GM19397 (cell line): Measurements from ENCODE around the gene RNF151.
"Not testable (repeated sequence)": the region's sequence is repeated elsewhere in the genome, so short reads cannot be mapped to it uniquely, and the experiment has no call there.

Source experiments
- ATAC-seq: cut with Tn5 transposase; IDR thresholded peaks from one replicate; pipeline ENCODE4 v1.9.1; 2021; ENCODE audit warnings: mild to moderate bottlenecking, moderate library complexity; ENCODE audit not compliant: unreplicated experiment

RNF151 gene, protein sequence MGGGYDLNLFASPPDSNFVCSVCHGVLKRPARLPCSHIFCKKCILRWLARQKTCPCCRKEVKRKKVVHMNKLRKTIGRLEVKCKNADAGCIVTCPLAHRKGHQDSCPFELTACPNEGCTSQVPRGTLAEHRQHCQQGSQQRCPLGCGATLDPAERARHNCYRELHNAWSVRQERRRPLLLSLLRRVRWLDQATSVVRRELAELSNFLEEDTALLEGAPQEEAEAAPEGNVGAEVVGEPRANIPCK

DNA sequence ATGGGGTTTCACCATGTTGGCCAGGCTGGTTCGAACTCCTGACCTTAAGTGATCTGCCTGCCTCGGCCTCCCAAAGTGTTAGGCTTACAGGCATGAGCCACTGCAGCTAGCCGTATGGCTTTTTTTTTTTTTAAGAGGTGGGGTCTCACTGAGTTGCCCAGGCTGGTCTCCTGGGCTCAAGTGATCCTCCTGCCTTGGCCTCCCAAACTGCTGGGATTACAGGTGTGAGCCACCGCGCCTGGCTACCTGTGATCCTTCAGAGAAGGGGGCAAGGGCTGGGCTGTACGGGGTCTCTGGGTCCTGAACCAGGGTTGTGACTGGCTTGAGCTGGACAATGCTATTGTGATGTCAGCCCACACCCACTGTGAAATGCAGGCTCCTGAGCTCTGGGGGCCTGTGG lies at the start of gene RNF151:
Gene RNF151 (plus strand): TSS at position 397 of the 400 bp plus-strand sequence. CDS start 26 bp downstream, outside the sequence.
- no peak for ATAC-seq

DNA sequence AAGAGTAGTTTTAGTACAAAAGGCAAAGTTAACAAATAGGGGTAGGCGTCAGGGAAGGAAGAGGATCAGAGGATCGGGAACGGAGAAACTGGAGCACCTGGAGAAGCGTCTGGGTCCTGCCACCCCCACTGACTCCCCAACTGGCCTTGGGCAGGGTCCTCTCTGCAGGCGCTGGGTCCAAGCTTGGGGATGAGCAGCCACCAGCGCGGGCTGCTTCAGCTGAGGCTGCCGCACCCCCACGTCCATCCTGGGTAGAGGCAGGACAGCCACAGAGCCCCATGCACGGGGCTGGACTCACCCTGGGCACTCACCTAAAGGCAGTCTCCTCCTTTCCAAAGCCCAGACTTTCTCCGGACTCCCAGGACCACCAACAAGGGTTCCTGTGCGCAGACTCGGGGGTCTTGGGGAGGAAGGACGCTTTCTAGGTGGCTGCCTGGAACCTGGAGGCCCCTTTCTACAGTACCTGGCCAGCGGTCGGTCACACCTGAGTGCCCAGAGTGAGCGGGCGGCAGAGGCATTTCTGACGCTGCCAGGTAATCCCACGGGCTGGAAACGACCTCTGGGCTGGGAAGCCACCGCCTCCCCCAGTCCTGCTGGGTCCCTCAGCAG lies 49.5 kb upstream of the RNF151 start:
- no peak for ATAC-seq

DNA sequence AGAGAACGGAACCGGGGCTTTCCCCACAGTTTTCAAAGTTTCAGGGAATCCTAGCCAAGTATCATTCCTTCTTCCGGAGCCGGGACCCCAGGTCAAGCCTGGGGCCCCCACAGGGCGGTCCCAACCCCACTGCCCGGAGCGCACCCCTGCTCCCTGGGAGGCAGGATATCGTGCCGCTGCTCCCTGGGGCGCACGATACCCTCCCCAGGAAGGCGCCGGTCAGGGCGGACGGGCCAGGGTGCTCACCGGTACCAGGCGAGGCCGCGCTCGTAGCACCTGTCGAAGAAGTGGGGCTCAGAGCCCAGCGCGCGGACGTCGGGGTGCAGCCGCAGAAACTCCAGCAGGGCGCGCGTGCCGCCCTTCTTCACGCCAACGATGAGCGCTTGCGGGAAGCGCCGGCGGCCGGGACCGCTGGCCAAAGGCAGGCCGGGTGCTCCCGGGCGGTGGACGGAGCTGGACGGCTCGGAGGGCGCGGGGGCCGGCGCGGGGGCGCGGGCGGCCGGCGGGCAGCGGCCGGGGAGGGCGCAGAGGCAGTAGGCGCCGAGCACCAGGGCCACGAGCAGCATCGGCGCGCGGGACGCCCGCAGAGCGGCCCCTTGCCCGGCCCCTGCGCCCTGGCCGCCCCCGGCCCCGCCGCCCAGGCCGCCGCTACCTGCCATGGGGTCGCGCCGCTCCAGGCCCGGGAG lies 48.8 kb upstream of the RNF151 start:
- no peak for ATAC-seq

DNA sequence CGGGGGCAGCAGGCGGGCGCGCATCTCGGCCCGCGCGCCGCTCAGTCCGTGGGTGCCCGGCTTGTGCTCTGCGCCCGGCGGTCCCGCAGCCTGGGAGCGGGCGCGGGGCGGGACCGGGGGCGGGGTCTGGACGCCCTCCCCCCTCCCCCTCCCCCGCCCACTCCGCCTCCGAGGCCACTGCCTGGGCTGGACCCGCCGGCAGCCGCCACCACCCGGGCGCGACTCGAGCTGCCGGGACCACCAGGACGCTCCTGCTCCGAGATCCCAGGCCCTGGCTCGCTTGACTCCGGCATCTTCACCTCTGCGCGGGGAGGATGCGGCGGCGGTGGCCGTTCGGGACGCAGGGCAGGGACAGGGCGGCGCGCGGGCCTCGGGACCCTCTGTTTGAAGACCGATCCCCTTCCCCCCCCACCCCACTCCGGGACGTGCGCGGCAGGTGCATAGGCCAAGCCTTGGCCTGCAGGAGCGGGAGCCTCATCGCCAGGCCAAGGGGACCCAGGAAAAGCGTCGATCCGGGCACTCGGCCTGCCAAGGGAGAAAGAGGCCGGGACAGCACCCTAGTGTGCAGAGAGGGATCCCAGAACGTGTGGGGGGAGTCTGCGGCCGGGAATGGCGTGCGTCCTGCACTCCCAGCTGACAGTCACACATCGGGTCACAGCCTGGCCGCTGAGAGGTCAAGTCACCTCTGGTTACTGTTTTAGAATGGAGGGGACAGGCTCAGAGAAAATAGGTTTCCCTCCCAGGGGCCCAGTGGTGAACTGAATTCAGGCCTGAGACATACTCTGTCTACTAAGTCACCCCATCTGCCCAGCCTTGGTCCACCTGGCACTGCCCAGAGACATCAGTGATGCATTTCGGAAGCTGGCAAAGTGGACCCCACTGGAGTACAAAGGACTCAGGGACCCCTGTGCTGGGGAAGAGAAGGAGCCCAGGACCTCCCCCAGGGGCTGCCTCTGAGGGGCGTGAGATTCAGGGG lies 48.0 kb upstream of the RNF151 start, which contains the start of gene HS3ST6:
Gene HS3ST6 (minus strand): TSS at position 65 of the 976 bp plus-strand sequence. CDS start 92 bp downstream, outside the sequence.
- ATAC-seq: no peak

DNA sequence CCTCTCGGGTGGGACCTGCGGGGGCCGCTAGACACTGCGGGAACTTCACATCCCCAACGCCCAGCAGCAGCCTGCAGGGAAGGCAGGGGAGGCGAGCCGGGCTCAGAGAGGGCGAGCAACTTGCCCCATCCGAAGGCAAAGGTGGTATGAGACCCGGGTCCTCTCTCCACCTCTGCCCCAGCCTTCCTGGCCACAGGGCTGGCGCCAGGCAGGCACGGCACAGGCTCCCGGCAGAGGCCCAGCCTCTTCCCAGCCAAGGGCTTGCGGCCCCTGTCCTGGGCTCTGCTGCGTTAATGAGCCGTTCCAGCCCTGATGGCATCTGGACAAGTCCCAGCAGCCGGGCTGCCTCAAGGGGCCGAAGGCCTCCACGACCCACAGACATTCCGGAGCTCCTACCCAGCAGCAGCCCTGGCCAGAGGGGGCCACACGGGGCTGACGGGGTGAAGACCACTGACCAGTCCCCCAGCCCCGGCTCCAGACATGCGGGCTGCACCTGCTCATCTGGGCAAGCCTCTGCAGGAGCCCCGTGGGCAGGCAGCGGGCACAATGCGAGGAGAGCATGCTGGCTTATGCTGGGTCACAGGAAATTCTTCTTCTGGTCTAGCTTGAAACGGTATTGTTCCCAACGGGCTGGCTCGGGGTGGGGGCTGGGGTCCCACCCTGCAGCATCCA lies 47.2 kb upstream of the RNF151 start:
- no peak for ATAC-seq

DNA sequence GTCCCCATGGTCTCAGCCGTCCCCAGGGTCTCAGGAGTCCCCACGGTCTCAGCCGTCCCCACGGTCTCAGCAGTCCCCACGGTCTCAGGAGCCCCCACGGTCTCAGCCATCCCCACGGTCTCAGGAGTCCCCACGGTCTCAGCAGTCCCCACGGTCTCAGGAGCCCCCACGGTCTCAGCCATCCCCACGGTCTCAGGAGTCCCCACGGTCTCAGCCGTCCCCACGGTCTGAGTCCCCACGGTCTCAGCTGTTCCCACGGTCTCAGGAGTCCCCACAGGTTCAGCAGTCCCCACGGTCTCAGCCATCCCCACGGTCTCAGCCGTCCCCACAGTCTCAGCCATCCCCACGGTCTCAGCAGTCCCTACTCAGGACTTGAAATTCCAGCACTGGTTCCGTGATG lies 46.5 kb upstream of the RNF151 start:
- not testable (repeated sequence) for ATAC-seq

DNA sequence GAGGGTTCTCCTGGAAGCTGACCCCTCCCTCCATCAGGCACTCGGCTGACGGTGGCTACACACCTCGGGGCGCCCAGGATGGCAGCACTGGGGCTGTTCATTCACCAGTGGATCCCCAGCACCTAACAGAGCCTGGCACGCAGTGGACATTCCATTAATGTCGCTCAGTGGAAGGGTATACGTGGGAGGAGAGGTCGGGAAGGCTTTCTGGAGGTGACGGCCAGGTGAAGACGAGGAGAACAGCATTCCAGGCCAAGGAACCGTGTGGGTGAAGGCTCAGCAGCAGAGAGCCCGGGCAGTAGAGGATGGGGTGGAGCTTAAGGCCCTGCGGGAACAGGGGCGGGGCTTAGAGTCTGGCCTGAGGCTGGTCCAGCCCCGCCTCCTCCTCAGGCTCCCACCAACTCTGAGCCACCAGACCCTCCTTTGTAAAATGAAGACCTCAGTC lies 45.9 kb upstream of the RNF151 start:
- ATAC-seq: no peak

DNA sequence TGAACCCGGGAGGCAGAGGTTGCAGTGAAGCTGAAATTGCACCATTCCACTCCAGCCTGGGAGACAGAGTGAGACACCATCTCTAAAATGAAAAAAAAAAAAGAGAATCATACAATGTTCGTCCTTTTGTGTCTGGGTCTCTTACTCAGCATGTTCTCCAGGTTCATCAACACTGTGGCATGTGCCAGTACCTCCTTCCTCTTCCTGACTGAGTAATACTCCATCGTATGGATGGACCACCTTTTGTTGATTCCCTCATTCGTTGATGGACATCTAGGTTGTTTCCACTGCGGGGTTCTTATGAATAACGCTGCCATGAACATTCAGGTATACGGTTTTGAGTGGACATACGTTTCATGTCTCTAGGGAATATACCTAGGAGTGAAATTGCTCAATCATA lies 44.3 kb upstream of the RNF151 start:
- ATAC-seq: no peak

DNA sequence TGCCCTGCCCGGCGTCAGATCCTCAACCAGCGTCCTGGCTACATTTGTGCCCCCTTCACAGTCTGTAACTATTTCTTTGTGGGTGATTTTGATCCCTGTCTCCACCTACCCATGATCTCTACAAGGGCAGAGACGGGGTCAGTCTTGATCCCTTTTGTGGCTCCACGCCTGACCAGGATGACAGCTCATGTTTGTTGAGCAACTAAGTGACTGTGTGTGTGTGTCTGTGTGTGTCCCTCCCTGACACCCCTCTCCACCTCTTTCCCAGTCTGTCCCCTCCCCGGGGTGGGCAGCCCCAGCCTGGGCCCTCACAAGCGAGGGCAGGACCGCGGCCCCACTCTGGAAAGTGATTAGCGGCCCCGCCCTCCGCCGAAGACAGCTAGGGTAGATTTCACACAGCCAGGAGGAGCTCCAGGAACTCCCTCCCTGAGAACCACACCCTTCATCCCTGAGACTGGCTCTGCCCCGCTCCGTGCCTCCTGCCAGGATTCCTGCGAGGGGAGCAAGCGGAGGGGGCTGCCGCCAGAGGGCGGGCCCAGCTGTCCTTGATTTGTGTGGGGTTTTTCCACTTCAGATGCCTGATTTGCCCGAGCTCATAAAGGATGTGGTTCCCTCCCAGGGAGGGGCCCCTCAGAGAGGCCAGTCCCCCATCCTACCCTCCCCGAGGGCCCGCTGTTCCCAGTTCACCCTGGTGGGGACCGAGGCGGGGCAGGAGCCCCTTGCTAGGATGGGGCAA lies 43.2 kb upstream of the RNF151 start:
- ATAC-seq: no peak

DNA sequence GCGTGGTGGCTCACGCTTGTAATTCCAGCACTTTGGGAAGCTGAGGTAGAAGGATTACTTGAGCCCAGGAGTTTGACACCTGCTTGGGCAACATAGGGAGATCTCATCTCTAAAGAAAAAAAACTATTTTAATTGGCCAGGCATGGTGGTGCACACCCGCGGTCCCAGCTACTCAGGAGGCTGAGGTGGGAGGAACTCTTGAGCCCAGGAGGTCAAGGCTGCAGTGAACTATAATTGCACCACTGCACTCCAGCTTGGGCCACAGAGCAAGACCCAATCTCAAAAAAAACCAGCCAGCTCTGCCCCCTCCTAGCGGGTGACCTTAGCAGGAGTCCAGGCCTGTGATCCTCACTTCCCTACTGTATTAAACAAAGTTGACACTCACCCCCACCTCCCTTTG lies 42.6 kb upstream of the RNF151 start:
- no peak for ATAC-seq

DNA sequence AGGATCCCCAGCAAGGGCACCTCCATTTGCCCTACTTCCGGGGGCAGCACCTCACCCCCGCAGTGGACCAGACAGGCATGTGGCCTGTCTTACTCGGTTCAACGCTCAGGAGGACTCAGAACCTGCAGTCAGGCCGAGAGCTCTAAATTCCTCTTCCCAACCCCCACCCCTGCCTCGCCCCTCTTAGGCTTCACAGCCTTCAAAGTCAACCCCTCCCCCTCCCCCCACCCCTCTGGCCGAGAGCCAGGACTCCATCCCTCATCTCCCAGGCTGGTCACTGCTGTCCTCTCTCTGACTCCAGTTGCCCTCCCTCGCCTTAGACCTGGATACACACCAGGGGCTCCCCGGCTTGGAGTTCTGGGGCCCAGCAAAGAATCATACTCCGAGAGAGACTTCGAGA lies 40.4 kb upstream of the RNF151 start:
- no peak for ATAC-seq

DNA sequence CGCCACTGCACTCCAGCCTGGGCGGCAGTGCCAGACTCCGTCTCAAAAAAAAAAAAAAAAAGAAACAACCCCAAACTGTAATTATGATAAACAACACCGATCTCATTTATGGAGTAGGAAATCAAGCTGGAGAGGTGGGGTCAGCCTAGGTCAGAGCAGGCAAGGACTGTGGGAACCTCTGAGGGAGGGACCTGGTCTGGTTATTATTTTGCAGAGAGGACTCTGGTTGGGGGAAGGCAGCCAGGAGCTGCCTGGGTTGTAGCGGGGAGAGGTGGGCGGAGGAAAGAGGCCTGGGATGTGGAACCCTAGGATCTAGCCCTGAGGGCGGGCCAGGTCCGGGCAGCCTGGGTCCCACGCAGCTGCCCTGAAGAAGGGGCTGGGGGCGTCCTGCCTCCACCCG lies 37.6 kb upstream of the RNF151 start:
- no peak for ATAC-seq

DNA sequence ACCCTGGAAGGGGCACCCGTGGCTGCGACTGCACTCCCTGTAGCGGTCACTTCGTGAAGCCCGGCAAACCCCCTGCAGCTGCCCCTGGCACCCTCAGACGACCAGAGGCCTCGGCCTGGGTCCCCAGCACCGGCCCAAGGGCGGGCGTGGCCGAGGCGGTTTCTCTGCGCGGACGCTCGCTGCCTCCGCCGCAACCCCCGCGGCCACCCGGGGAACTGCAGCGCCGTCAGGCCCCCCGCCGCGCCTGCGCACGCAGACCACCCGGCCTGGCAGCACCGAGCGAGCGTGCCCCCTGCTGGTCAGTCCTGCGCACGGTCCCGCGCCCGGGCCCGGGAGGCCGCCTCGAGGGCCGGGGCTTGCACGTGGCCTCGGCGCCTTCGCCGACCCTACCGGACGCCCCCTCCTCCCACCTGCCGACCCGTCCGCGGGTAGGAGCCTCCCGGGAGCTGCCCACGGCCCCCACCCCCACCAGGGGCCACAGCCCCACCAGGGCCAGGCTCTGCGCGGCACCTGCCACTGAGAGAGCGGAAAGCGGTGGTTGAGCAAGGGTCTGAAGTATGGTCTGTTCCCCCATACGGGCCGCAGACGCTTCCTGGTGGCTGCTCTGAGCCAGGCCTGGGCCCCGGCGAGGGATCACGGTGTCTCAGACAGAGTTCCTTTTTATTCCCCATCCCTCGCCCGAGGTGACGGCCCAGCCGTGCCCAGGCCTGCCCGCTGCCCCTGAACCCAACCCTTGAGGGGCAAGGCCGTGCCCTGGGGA lies 36.9 kb upstream of the RNF151 start:
- peak; percentile 82 for ATAC-seq

DNA sequence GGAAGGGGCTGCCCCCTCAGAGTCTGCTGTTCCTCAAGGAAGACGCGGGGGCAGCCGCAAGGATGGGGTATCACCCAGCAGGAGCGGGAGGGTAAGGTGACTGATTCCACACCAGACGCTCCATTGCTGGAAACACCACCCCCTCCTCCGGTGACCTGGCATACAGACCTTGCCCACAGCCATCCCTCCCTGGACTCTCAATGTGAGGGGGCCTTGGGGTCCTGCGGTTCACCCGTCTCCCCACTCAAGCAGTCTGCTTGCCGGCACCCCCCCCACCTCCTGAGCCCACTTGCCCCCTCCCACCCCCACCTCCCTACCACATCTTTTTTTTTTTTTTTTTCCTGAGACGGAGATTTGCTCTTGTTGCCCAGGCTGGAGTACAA lies 36.3 kb upstream of the RNF151 start:
- no peak for ATAC-seq

DNA sequence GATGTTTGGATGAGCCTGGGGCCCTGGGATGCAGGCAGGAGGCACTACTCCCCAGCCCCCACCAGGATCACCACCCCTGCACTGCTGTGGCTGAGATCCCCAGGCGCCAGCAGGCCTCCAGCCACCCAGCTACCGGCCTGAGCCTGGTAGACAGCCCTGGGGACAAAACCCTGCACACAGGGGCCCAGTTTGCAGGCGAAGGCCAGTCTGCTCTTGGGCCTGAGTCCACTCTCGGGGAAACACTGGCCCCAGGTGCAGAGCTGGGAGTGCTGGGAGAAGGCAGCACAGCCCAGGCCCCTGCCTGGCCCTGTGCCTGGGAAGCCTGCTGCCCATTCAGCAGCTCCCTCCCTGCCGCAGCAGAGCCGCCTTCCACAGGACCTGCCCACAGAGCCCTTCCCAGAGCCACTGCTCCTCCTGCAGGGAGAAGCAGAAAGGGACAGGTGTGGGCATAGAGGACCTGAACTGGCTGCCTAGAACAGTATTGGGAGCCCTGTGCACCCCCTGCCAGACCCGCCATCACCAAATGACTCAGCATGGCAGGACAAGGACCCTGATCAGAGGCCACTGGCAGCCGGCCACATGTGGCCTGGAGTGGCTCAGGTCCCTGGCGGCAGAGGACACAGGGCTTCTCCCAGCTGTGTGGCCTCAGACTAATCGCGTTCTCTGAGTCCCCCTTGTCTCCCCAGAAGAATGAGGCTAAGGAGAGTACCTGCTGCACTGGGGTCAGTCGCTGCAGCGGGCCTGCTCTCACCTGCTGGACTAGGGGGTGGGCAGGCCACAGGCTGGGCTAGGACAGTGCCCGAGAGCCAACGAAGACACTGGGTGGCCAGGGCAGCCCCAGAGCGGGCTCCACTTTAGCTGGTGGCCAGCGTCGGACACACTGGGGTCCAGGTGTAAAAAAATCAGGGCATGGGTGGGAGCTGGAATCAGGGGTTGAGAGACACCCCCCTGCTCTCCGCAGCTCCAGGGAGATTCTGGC lies 34.3 kb upstream of the RNF151 start:
- ATAC-seq: no peak

DNA sequence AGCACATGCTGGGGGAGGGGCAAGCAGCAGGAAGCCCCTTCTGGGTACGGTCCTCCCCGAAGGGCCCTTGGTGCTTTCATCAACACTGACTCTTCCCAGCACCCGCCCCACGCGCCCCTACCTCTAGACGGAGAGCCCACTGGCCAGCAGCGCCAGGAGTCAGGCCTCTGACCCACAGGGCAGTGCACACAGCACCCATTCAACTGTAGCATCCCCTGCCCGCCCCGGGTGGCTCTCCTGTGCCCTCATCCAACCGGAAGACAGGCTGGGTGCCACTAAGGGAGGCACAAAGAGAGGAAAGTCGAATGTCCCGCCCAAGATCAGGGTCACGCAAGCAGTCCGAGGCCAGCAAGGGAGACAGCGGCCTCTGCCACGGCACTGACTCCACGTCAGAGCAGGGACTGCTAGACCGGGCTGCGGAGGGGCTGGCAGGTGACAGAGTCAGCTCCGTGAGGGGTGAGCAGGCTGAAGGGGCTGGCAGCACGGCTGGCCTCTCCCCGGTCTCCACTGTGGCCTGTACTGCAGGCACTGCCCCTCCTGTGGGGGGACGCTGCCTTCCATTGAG lies 33.5 kb upstream of the RNF151 start:
- no peak for ATAC-seq

DNA sequence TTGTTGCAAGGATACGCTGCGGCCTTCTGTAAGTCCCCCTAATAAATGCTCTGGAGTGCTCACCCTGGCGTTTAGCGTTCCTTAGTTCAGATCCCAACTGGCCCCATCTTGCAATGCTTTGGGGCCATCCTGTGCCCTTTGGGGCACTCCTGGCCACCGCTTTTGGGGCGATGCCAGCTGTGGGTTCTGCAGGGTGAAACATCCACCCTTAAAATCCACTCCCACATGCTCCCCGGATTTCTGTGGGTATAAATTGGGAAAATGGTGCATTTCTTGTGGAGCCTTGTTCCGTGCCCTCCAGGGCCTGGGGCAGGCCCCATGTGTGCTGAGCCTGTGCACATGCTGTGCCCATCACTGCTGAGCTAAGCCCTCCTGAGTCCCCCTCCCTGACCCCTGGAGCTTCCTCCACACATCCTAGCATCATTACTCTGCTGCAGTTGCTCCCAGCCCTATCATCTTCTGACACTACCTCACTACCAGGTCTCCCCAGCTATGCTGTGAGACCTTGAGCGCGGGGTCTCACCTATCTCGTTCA lies 29.6 kb upstream of the RNF151 start:
- no peak for ATAC-seq
